Epidermal melanocyte (primary cell): Measurements from ENCODE around the gene CES5A.
"Not testable (repeated sequence)": the region's sequence is repeated elsewhere in the genome, so short reads cannot be mapped to it uniquely, and the experiment has no call there.

Source experiments
- DNase-seq: peaks from one replicate; pipeline ENCODE4 v3.0.0; 2011; ENCODE audit warnings: low spot score; ENCODE audit not compliant: insufficient read length

Gene CES5A

GRCh38 chr16:55830658-55831294, 44.4 kb downstream of the CES5A start:
- DNase-seq: no peak

GRCh38 chr16:55829232-55829631, 45.9 kb downstream of the CES5A start:
- not testable (repeated sequence) for DNase-seq

GRCh38 chr16:55828680-55829079, 46.5 kb downstream of the CES5A start:
- no peak for DNase-seq

- DNase-seq: no peak
Measured at GRCh38 chr16:55825115-55825728, 50.0 kb downstream of the CES5A start.

GRCh38 chr16:55824473-55825000, 50.6 kb downstream of the CES5A start:
- no peak for DNase-seq

GRCh38 chr16:55822280-55822810, 52.8 kb downstream of the CES5A start:
- no peak for DNase-seq

GRCh38 chr16:55821210-55821609, 54.0 kb downstream of the CES5A start:
- no peak for DNase-seq

GRCh38 chr16:55820615-55821014, 54.6 kb downstream of the CES5A start:
- DNase-seq: no peak

- no peak for DNase-seq
Measured at GRCh38 chr16:55817236-55817912, 57.8 kb downstream of the CES5A start.

- not testable (repeated sequence) for DNase-seq
Measured at GRCh38 chr16:55816222-55816621, 59.0 kb downstream of the CES5A start.

- DNase-seq: no peak
Measured at GRCh38 chr16:55815320-55815719, 59.9 kb downstream of the CES5A start.

GRCh38 chr16:55814174-55814573, 61.0 kb downstream of the CES5A start:
- DNase-seq: not testable (repeated sequence)

GRCh38 chr16:55813730-55814129, 61.4 kb downstream of the CES5A start:
- DNase-seq: not testable (repeated sequence)

GRCh38 chr16:55812951-55813350, 62.2 kb downstream of the CES5A start:
- no peak for DNase-seq

GRCh38 chr16:55811811-55812210, 63.4 kb downstream of the CES5A start:
- no peak for DNase-seq

GRCh38 chr16:55810451-55810961, 64.7 kb downstream of the CES5A start:
- no peak for DNase-seq

- no peak for DNase-seq
Measured at GRCh38 chr16:55809851-55810250, 65.3 kb downstream of the CES5A start.

- no peak for DNase-seq
Measured at GRCh38 chr16:55809386-55809785, 65.8 kb downstream of the CES5A start.

GRCh38 chr16:55808286-55808685, 66.9 kb downstream of the CES5A start:
- not testable (repeated sequence) for DNase-seq

GRCh38 chr16:55805104-55805503, 70.1 kb downstream of the CES5A start:
- DNase-seq: not testable (repeated sequence)

- DNase-seq: not testable (repeated sequence)
Measured at GRCh38 chr16:55803681-55804080, 71.5 kb downstream of the CES5A start.
